Fibroblast of skin of right biceps (primary cell): ENCODE results near the gene CNPY1.
"Not testable (repeated sequence)": the region's sequence is repeated elsewhere in the genome, so short reads cannot be mapped to it uniquely, and the experiment has no call there.

Source experiments
- DNase-seq: peaks from one replicate; pipeline ENCODE4 v3.0.0-alpha.2; 2013

The CNPY1 gene

GRCh38 chr7:155530601-155531000, 15.8 kb downstream of the CNPY1 start:
- no peak for DNase-seq

GRCh38 chr7:155529845-155530244, 16.5 kb downstream of the CNPY1 start:
- no peak for DNase-seq

- no peak for DNase-seq
These were observed 17.0 kb downstream of the CNPY1 start for GRCh38 chr7:155529346-155529745.

GRCh38 chr7:155527664-155528063, 18.7 kb downstream of the CNPY1 start:
- DNase-seq: no peak

- no peak for DNase-seq
These were observed 20.1 kb downstream of the CNPY1 start for GRCh38 chr7:155526225-155526624.

GRCh38 chr7:155524018-155524556, 22.3 kb downstream of the CNPY1 start:
- DNase-seq: no peak

- no peak for DNase-seq
These were observed 23.1 kb downstream of the CNPY1 start for GRCh38 chr7:155523168-155523675.

- no peak for DNase-seq
These were observed 24.5 kb downstream of the CNPY1 start for GRCh38 chr7:155521743-155522398.

GRCh38 chr7:155521007-155521742, 25.2 kb downstream of the CNPY1 start:
- no peak for DNase-seq

- DNase-seq: no peak
These were observed 26.2 kb downstream of the CNPY1 start for GRCh38 chr7:155520114-155520513.

- not testable (repeated sequence) for DNase-seq
These were observed 27.0 kb downstream of the CNPY1 start for GRCh38 chr7:155519358-155519757.

GRCh38 chr7:155518633-155519032, 27.7 kb downstream of the CNPY1 start:
- no peak for DNase-seq

- no peak for DNase-seq
These were observed 28.4 kb downstream of the CNPY1 start for GRCh38 chr7:155517969-155518368.

- DNase-seq: no peak
These were observed 28.9 kb downstream of the CNPY1 start for GRCh38 chr7:155517452-155517851.

GRCh38 chr7:155516466-155516865, 29.9 kb downstream of the CNPY1 start:
- DNase-seq: no peak

- DNase-seq: no peak
These were observed 31.0 kb downstream of the CNPY1 start for GRCh38 chr7:155515318-155515717.

GRCh38 chr7:155514296-155514695, 32.1 kb downstream of the CNPY1 start:
- DNase-seq: no peak

GRCh38 chr7:155513543-155514285, 32.6 kb downstream of the CNPY1 start:
- no peak for DNase-seq

- no peak for DNase-seq
These were observed 34.0 kb downstream of the CNPY1 start for GRCh38 chr7:155512246-155512887.

- no peak for DNase-seq
These were observed 34.7 kb downstream of the CNPY1 start for GRCh38 chr7:155511702-155511996.

- DNase-seq: no peak
These were observed 35.2 kb downstream of the CNPY1 start for GRCh38 chr7:155510975-155511701.
